Esophagus (tissue), 2 donors: ENCODE data around the gene CHAT. TPM values are rescaled to one million over a fixed set of nuclear protein-coding genes. Genes with fewer than 3 reads are reported as not detected.

Experiments used
- H3K27ac ChIP-seq, 2 donors: one replicate each; pipeline ENCODE4 v1.5.1; 2013; ENCODE audit warnings: low read depth in 2 of 2, mild to moderate bottlenecking in 2 of 2, inconsistent platforms in 1 of 2, low read length in 1 of 2, moderate library complexity in 1 of 2
- H3K27me3 ChIP-seq, 2 donors: one replicate each; pipeline ENCODE4 v1.6.1; 2013; ENCODE audit warnings: low read length in 2 of 2, control low read depth in 1 of 2, mild to moderate bottlenecking in 1 of 2; ENCODE audit not compliant: insufficient read depth in 2 of 2, control insufficient read depth in 1 of 2
- H3K36me3 ChIP-seq, 2 donors: one replicate each; pipeline ENCODE4 v1.6.1; 2013; ENCODE audit warnings: low read length in 1 of 2; ENCODE audit not compliant: control insufficient read depth in 2 of 2, insufficient read depth in 2 of 2
- H3K4me1 ChIP-seq, 2 donors: one replicate each; pipeline ENCODE4 v1.6.1; 2013; ENCODE audit warnings: low read length in 1 of 2; ENCODE audit not compliant: control insufficient read depth in 2 of 2, insufficient read depth in 2 of 2
- H3K4me3 ChIP-seq, 2 donors: one replicate each; pipeline ENCODE4 v1.5.1; 2013; ENCODE audit warnings: low read length in 2 of 2, mild to moderate bottlenecking in 2 of 2, low read depth in 1 of 2, moderate library complexity in 1 of 2
- H3K9me3 ChIP-seq, 2 donors: one replicate each; pipeline ENCODE4 v1.6.1; 2013; ENCODE audit warnings: mild to moderate bottlenecking in 2 of 2, low read depth in 1 of 2, low read length in 1 of 2, moderate library complexity in 1 of 2; ENCODE audit not compliant: control insufficient read depth in 2 of 2, insufficient read depth in 1 of 2
- WGBS, 2 donors: extraction: QIAGEN DNeasy Blood & Tissue Kit; methylation state at CpG; one replicate each; pipeline ENCODE4 v1.1.7; 2013; 5-methylcytosine and 5-hydroxymethylcytosine counted together
- polyA plus RNA-seq, 2 donors: library from polyadenylated mRNA; stranded (reverse); fragments of 200-250 nt; gene quantifications; one replicate each; pipeline ENCODE4 v1.2.3, GENCODE V29; 2013
- donor health status: healthy with polysubstance abuse.
- donor health status: Bipolar disorder and iron deficiency.

CHAT gene
- polyA plus RNA-seq, 2 donors = not detected

- Histone ChIP-seq H3K36me3 (no peaks in the 10 kb centered on the region), H3K4me1 (peaks cover 2 to 13% of the 10 kb centered on the region in 2 donors), H3K9me3 (peaks cover 2 to 17% of the 10 kb centered on the region in 2 donors), H3K27me3 (peaks cover 11 to 36% of the 10 kb centered on the region in 2 donors), H3K27ac (no peak overlapping the region), H3K4me3 (no peak overlapping the region)
- 66 to 73% methylated on average over 5 of the region's 5 CpGs for WGBS, 2 donors
Observed at GRCh38 chr10:49615721-49616120, 1.9 kb downstream of the CHAT start.

GRCh38 chr10:49616421-49617101 is 2.7 kb downstream of the CHAT start:
- WGBS, 2 donors = 69 to 72% methylated on average over 6 of the region's 6 CpGs
- H3K4me1 ChIP-seq = peaks cover 0 to 5% of the 10 kb centered on the region in 2 donors
- peaks cover 6 to 28% of the 10 kb centered on the region in 2 donors for H3K27me3 ChIP-seq
- no peak overlapping the region for H3K4me3 ChIP-seq
- H3K9me3 ChIP-seq = peaks cover 2 to 8% of the 10 kb centered on the region in 2 donors
- H3K27ac ChIP-seq = no peak overlapping the region
- H3K36me3 ChIP-seq = no peaks in the 10 kb centered on the region

GRCh38 chr10:49617121-49618020 is 3.5 kb downstream of the CHAT start:
- H3K36me3 ChIP-seq = no peaks in the 10 kb centered on the region
- no peaks in the 10 kb centered on the region for H3K4me1 ChIP-seq
- WGBS, 2 donors = 44 to 46% methylated on average over 7 of the region's 7 CpGs
- H3K27me3 ChIP-seq = peaks cover 6 to 22% of the 10 kb centered on the region in 2 donors
- no peak overlapping the region for H3K27ac ChIP-seq
- no peak overlapping the region for H3K4me3 ChIP-seq
- peaks cover 0 to under 1% of the 10 kb centered on the region in 2 donors for H3K9me3 ChIP-seq

GRCh38 chr10:49618821-49619220 is 5.0 kb downstream of the CHAT start:
- H3K27me3 ChIP-seq = peaks cover 8 to 9% of the 10 kb centered on the region in 2 donors
- H3K4me3 ChIP-seq = no peak overlapping the region
- WGBS, 2 donors = 78 to 79% methylated on average over 2 of the region's 2 CpGs
- H3K9me3 ChIP-seq = no peaks in the 10 kb centered on the region
- no peak overlapping the region for H3K27ac ChIP-seq
- H3K4me1 ChIP-seq = no peaks in the 10 kb centered on the region
- H3K36me3 ChIP-seq = no peaks in the 10 kb centered on the region

- peaks cover 7 to 9% of the 10 kb centered on the region in 2 donors for H3K27me3 ChIP-seq
- H3K9me3 ChIP-seq = no peaks in the 10 kb centered on the region
- no peaks in the 10 kb centered on the region for H3K36me3 ChIP-seq
- 61 to 62% methylated on average over 10 of the region's 10 CpGs for WGBS, 2 donors
- no peaks in the 10 kb centered on the region for H3K4me1 ChIP-seq
- H3K27ac ChIP-seq = no peak overlapping the region
- H3K4me3 ChIP-seq = no peak overlapping the region
Observed at GRCh38 chr10:49619613-49620012, 5.8 kb downstream of the CHAT start.

- H3K27ac ChIP-seq = no peak overlapping the region
- H3K4me3 ChIP-seq = no peak overlapping the region
- H3K9me3 ChIP-seq = no peaks in the 10 kb centered on the region
- peaks cover 5 to 9% of the 10 kb centered on the region in 2 donors for H3K27me3 ChIP-seq
- no peaks in the 10 kb centered on the region for H3K36me3 ChIP-seq
- 79 to 82% methylated on average over 12 of the region's 12 CpGs for WGBS, 2 donors
- H3K4me1 ChIP-seq = no peaks in the 10 kb centered on the region
Observed at GRCh38 chr10:49620286-49620810, 6.5 kb downstream of the CHAT start.

GRCh38 chr10:49620841-49621378 is 7.1 kb downstream of the CHAT start:
- 54 to 55% methylated on average over 6 of the region's 6 CpGs for WGBS, 2 donors
- H3K9me3 ChIP-seq = no peaks in the 10 kb centered on the region

GRCh38 chr10:49621561-49621960 is 7.7 kb downstream of the CHAT start:
- WGBS, 2 donors = 43 to 48% methylated on average over 6 of the region's 6 CpGs
- H3K27me3 ChIP-seq = peaks cover 4 to 9% of the 10 kb centered on the region in 2 donors

More at GRCh38 chr10:49620841-49621378, 7.1 kb downstream of the CHAT start:
- Histone ChIP-seq H3K27ac (no peak overlapping the region), H3K4me3 (no peak overlapping the region), H3K27me3 (peaks cover 4 to 9% of the 10 kb centered on the region in 2 donors), H3K36me3 (no peaks in the 10 kb centered on the region), H3K4me1 (no peaks in the 10 kb centered on the region)

More at GRCh38 chr10:49621561-49621960, 7.7 kb downstream of the CHAT start:
- Histone ChIP-seq H3K27ac (no peak overlapping the region), H3K36me3 (no peaks in the 10 kb centered on the region), H3K4me1 (no peaks in the 10 kb centered on the region), H3K9me3 (no peaks in the 10 kb centered on the region), H3K4me3 (no peak overlapping the region)
